T-helper 1 cell treated with Interleukin-12 subunit alpha and Interleukin-12 subunit beta and Interleukin-4 antibody, amounts not matched to agents 30 μg/mL and 1 μg/mL, for 36 hours (primary cell): ENCODE measurements around the gene PIP4K2C.
A peak's percentile ranks its signal among the peaks of the same experiment; 100 is the strongest.
"Not testable (repeated sequence)": the region's sequence is repeated elsewhere in the genome, so short reads cannot be mapped to it uniquely, and the experiment has no call there.

Experiments used
- H3K27ac Mint-ChIP-seq: one replicate; pipeline ENCODE4 v1.8.0; 2021; ENCODE audit warnings: mild to moderate bottlenecking, mixed read lengths
- H3K27me3 Mint-ChIP-seq: one replicate; pipeline ENCODE4 v1.8.0; 2021; ENCODE audit warnings: low read depth, mixed read lengths
- H3K36me3 Mint-ChIP-seq: one replicate; pipeline ENCODE4 v1.8.0; 2021; ENCODE audit warnings: low read depth, mixed read lengths
- H3K4me1 Mint-ChIP-seq: one replicate; pipeline ENCODE4 v1.8.0; 2021; ENCODE audit warnings: low read depth, mixed read lengths
- H3K4me3 Mint-ChIP-seq: one replicate; pipeline ENCODE4 v1.8.0; 2021; ENCODE audit warnings: mild to moderate bottlenecking, moderate library complexity, mixed read lengths
- H3K9me3 Mint-ChIP-seq: one replicate; pipeline ENCODE4 v1.8.0; 2021; ENCODE audit warnings: mixed read lengths

The PIP4K2C gene

GRCh38 chr12:57614948-57615500 is 24.0 kb downstream of the PIP4K2C start:
- Mint-ChIP-seq H3K4me3 (no peak overlapping the region), H3K4me1 (peaks cover 8% of the 10 kb centered on the region), H3K9me3 (no peaks in the 10 kb centered on the region), H3K27me3 (peaks cover 88% of the 10 kb centered on the region), H3K27ac (no peak overlapping the region), H3K36me3 (no peaks in the 10 kb centered on the region)

DNA sequence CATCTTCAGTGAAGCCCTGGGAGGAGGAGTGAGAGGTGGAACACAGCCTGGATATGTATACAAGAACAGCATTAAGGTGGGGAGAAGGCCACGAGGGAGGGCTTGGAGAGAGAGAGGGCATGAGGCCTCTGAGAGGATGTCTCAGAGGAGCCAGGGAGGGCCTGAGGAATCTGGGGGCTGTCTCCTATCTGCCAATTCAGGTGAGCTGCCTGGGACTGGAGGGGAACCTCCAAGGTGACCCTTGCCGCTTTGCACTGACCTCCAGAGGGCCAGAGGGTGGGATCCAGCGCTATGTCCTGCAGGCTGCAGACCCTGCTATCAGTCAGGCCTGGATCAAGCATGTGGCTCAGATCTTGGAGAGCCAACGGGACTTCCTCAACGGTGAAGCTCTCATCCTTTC is 24.6 kb downstream of the PIP4K2C start:
- no peak overlapping the region for H3K4me3 Mint-ChIP-seq
- no peaks in the 10 kb centered on the region for H3K36me3 Mint-ChIP-seq

GRCh38 chr12:57616383-57617101 is 25.6 kb downstream of the PIP4K2C start:
- no peak overlapping the region for H3K27ac Mint-ChIP-seq
- H3K27me3 Mint-ChIP-seq: peaks cover 95% of the 10 kb centered on the region

More for the DNA sequence above, 24.6 kb downstream of the PIP4K2C start:
- peaks cover 90% of the 10 kb centered on the region for H3K27me3 Mint-ChIP-seq
- H3K4me1 Mint-ChIP-seq: peaks cover 7% of the 10 kb centered on the region
- H3K27ac Mint-ChIP-seq: no peak overlapping the region
- H3K9me3 Mint-ChIP-seq: no peaks in the 10 kb centered on the region

DNA sequence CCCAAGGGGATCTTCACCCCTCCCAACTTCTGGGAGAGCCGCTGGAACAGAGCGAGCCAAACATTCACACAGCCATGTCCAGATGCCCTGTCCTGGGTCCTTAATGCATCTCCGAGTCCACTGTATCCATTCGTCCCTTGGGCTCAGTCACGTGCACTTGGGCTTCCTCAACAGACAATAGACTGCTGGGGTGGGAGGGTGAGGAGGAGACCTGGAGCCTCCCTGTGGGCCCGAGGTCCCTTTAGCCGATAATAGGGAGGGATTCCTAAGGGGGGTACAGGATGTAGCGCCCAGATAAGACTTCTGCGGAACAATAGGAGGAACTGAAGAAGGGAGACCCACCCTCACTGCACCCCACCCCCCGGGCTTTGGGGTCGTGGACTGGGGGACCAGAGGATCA is 26.9 kb downstream of the PIP4K2C start:
- peaks cover 19% of the 10 kb centered on the region for H3K4me1 Mint-ChIP-seq
- no peaks in the 10 kb centered on the region for H3K9me3 Mint-ChIP-seq
- H3K36me3 Mint-ChIP-seq: peaks cover 1% of the 10 kb centered on the region
- H3K27ac Mint-ChIP-seq: no peak overlapping the region
- no peak overlapping the region for H3K4me3 Mint-ChIP-seq
- peaks cover 97% of the 10 kb centered on the region for H3K27me3 Mint-ChIP-seq

More at GRCh38 chr12:57616383-57617101, 25.6 kb downstream of the PIP4K2C start:
- H3K4me3 Mint-ChIP-seq: no peak overlapping the region
- peaks cover 16% of the 10 kb centered on the region for H3K4me1 Mint-ChIP-seq
- H3K9me3 Mint-ChIP-seq: no peaks in the 10 kb centered on the region
- no peaks in the 10 kb centered on the region for H3K36me3 Mint-ChIP-seq

GRCh38 chr12:57618431-57618830 is 27.4 kb downstream of the PIP4K2C start:
- H3K27ac Mint-ChIP-seq, H3K9me3 Mint-ChIP-seq, H3K4me3 Mint-ChIP-seq, H3K36me3 Mint-ChIP-seq: not testable (repeated sequence)
- Mint-ChIP-seq H3K27me3 (peaks cover 97% of the 10 kb centered on the region), H3K4me1 (peaks cover 19% of the 10 kb centered on the region)

DNA sequence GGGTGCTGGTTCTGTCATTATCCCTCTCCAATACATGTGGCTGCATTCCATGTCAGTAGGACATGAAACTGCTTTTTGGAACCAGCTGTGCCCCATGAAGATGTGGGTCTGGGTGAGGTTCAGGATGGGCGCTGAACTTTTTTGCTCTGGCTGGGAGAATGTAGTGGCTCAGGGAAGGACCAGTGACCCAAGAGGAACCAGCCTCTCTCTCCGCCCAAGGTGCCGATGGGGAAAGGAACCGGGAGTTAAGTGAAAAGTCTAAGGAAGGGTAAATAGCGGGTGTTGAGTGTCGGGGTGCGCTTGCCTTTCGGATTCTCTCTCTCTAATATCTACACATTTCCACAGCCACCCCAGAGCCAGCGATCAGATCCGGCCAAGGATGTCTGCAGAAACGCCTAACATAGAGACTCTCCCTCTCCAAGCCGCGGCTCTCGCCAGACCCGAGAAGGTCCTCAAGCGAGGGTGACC is 28.0 kb downstream of the PIP4K2C start:
- Mint-ChIP-seq H3K27ac (no peak overlapping the region), H3K4me1 (peaks cover 19% of the 10 kb centered on the region), H3K4me3 (peak overlapping the region; percentile 50), H3K27me3 (peaks cover 97% of the 10 kb centered on the region), H3K9me3 (no peaks in the 10 kb centered on the region), H3K36me3 (peaks cover 1% of the 10 kb centered on the region)

DNA sequence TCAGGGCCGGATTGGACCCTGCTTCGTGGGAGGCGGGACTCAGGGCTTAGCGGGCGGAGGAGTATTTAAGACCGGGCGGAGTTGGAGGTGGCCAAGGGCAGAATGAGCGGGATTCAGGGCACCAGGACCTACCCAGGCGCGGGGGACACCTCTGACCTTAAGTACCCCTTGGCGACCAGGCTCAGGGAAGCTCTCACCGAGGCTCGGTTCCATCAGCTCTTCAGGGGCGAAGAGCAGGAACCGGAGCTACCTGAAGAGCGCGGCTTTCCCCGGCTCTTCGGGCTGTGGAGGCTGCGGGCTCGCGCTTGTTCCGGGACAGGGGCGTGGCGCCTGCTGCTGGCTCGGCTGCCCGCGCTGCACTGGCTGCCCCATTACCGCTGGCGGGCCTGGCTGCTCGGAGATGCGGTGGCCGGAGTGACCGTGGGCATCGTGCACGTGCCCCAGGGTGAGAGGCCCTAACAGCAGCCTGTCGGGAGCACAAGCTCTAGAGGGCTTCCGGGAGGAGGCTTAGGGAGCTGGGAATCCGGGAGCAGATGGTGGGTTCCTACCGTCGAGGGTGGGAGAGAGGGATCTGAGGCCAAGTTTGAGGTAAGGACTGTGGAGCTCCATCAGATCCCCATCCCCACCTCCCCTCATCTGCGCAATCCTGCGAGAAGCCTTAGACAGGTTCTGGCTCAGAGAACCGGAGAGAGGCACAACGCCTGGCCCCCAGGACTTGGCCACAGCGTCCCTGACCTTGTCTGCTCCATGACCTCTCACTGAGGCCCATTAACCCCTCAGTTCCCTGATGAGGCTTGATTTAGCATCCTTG is 28.6 kb downstream of the PIP4K2C start:
- no peak overlapping the region for H3K27ac Mint-ChIP-seq
- H3K27me3 Mint-ChIP-seq: peaks cover 97% of the 10 kb centered on the region
- H3K4me3 Mint-ChIP-seq: peak overlapping the region; percentile 50

GRCh38 chr12:57620245-57620935 is 29.4 kb downstream of the PIP4K2C start:
- Mint-ChIP-seq H3K27me3 (peaks cover 97% of the 10 kb centered on the region), H3K27ac (no peak overlapping the region), H3K36me3 (peaks cover 1% of the 10 kb centered on the region), H3K9me3 (no peaks in the 10 kb centered on the region), H3K4me3 (peak overlapping the region; percentile 78), H3K4me1 (peaks cover 18% of the 10 kb centered on the region)

More for the DNA sequence above, 28.6 kb downstream of the PIP4K2C start:
- H3K4me1 Mint-ChIP-seq: peaks cover 19% of the 10 kb centered on the region
- no peaks in the 10 kb centered on the region for H3K9me3 Mint-ChIP-seq
- H3K36me3 Mint-ChIP-seq: peaks cover 1% of the 10 kb centered on the region

GRCh38 chr12:57620936-57621496 is 30.0 kb downstream of the PIP4K2C start:
- peaks cover 18% of the 10 kb centered on the region for H3K4me1 Mint-ChIP-seq
- no peak overlapping the region for H3K27ac Mint-ChIP-seq

DNA sequence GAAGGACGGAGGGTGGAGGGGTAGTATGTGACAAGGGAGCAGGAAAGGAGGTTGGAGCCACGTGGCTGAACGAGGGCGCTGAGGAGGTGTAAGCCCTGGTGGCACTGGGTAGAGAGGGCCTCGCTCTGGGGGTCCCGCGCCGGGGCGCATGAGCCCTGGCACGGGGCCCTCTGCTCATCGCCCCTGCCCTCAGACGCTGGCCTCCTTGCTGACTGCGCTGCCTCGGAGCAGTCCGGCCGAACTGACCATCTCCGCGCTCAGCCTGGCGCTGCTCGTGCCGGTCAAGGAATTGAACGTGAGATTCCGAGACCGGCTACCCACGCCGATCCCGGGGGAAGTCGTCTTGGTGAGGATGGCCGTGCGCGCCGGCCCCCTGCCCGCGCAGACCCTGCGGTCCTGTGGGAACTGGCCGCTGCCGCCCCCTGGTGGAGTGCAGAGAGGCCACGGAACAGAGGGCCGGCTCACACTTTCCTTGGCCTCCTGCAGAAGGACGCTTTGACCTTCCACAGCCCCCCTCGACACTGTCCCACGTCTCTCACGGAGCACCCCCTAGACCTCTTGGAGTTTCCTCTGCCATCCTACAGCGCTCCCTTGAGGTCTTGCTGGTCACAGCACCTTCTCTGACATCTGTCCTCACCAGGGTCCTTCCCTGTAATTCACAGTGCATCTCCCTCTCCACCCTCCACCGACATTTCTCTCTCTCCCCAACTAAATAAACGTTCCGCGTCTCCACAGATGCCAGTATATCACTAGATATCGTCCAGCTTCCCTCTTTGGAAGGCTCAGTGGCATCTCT is 30.7 kb downstream of the PIP4K2C start:
- H3K27me3 Mint-ChIP-seq: peaks cover 98% of the 10 kb centered on the region
- H3K4me1 Mint-ChIP-seq: peaks cover 18% of the 10 kb centered on the region
- peaks cover 1% of the 10 kb centered on the region for H3K36me3 Mint-ChIP-seq
- H3K4me3 Mint-ChIP-seq: peak overlapping the region; percentile 78
- H3K9me3 Mint-ChIP-seq: no peaks in the 10 kb centered on the region
- no peak overlapping the region for H3K27ac Mint-ChIP-seq

More at GRCh38 chr12:57620936-57621496, 30.0 kb downstream of the PIP4K2C start:
- H3K9me3 Mint-ChIP-seq: no peaks in the 10 kb centered on the region
- peaks cover 97% of the 10 kb centered on the region for H3K27me3 Mint-ChIP-seq
- H3K36me3 Mint-ChIP-seq: peaks cover 1% of the 10 kb centered on the region
- H3K4me3 Mint-ChIP-seq: peak overlapping the region; percentile 78

- H3K27me3 Mint-ChIP-seq: peaks cover 95% of the 10 kb centered on the region
- H3K4me1 Mint-ChIP-seq: peaks cover 18% of the 10 kb centered on the region
- peaks cover 1% of the 10 kb centered on the region for H3K36me3 Mint-ChIP-seq
- H3K27ac Mint-ChIP-seq: no peak overlapping the region
- no peaks in the 10 kb centered on the region for H3K9me3 Mint-ChIP-seq
- H3K4me3 Mint-ChIP-seq: peak overlapping the region; percentile 78
These were observed 31.6 kb downstream of the PIP4K2C start for GRCh38 chr12:57622293-57623245.

GRCh38 chr12:57623385-57623784 is 32.4 kb downstream of the PIP4K2C start:
- peaks cover 1% of the 10 kb centered on the region for H3K36me3 Mint-ChIP-seq

More at GRCh38 chr12:57623385-57623784, 32.4 kb downstream of the PIP4K2C start:
- Mint-ChIP-seq H3K4me1 (peaks cover 21% of the 10 kb centered on the region), H3K27me3 (peaks cover 93% of the 10 kb centered on the region), H3K4me3 (no peak overlapping the region), H3K27ac (no peak overlapping the region), H3K9me3 (no peaks in the 10 kb centered on the region)
